GM19099 (cell line): ENCODE results near the gene KRTAP29-1.
"Not testable (repeated sequence)": the region's sequence is repeated elsewhere in the genome, so short reads cannot be mapped to it uniquely, and the experiment has no call there.

Source experiments
- POLR2A ChIP-seq: IDR thresholded peaks from 3 replicates; pipeline ENCODE4 v1.6.1; 2011; ENCODE audit warnings: low read depth; ENCODE audit not compliant: insufficient read length; ENCODE audit errors: extremely low read depth

The KRTAP29-1 gene

DNA sequence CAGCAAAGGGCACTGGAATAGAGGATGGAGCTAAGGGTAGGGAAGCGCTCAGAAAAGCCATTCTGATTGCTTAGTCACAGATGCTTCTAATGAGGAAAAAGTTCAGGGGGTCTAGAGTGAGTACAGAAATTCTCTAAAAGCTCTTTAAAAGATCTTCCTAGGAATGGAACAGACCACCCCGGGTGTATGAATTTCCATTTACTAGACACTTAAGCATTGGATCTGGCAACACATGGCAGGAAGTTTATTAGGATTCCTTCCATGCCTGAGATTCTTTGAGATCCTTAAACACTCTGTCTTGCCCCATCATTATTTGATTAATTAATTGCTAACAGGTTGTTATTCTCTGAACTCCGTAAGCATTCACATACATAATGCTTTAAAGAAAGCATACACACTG lies 18.6 kb downstream of the KRTAP29-1 start:
- no peak for TF ChIP-seq POLR2A

DNA sequence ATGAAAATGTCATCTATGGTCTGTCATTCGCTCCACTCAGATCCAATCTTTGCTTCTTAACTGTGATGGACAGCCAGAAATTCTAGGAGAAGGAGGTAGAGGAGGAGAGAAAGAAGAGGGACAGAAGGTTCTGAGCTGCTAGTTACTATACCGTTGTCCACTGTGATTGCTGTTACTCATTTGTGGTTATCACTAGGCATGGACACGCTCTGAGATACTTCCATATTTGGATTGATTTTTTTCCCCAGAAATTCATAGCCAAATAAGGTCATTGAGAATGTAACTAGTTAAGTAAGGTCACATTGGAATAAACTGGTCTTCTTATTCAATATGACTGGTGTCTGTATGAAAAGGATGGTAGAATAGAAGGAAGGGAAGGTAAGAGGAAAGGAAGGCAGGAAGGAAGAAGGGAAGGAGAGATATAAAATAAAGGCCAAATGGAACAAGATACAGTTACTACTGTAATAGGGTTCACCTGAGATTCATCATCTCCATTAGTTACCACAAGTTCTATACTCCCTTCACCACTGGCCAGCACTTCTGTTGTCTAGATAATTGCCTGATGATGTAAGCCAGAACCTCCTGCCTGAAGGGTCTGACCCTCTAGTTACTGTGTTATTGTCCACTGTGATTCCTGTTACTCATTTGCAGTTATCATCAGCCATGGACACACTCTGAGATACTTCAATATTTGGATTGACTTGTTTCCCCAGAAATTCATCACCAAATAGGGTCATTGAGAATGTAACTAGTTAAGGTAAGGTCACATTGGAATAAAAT lies 24.3 kb downstream of the KRTAP29-1 start:
- TF ChIP-seq POLR2A: no peak

DNA sequence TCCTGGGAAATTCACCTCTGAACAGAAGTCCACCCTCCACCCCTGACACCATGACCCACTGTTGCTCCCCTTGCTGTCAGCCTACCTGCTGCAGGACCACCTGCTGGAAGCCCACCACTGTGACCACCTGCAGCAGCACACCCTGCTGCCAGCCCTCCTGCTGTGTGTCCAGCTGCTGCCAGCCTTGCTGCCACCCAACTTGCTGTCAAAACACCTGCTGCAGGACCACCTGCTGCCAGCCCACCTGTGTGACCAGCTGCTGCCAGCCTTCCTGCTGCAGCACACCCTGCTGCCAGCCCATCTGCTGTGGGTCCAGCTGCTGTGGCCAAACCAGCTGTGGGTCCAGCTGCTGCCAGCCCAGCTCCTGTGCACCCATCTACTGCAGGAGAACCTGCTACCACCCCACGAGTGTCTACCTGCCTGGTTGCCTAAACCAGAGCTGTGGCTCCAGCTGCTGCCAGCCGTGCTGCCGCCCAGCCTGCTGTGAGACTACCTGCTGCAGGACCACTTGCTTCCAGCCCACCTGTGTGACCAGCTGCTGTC lies 26.9 kb downstream of the KRTAP29-1 start, which contains the start of gene KRTAP9-7:
Gene KRTAP9-7 (plus strand): TSS at position 51 of the 543 bp plus-strand sequence. CDS start 0 bp downstream, at position 51.
- TF ChIP-seq POLR2A: not testable (repeated sequence)

DNA sequence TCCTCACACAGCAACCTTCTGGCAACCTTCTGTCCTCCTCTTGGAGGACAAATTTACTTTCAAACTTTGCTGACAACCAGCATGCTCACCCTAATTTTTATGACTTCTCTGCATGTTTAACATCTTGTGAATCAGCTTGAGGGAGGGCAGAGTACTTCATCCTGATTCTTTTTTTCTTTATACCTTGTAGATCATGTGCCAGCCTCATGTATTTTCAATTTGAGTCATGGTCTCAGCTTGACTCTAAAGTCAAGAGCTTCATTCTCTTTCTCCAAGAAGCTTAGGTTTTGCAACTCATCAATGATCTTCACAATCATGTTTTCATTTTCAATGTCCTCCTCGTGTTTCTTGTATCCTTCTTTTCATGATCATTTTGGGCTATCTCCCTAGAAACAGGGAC lies 30.8 kb downstream of the KRTAP29-1 start:
- no peak for TF ChIP-seq POLR2A

DNA sequence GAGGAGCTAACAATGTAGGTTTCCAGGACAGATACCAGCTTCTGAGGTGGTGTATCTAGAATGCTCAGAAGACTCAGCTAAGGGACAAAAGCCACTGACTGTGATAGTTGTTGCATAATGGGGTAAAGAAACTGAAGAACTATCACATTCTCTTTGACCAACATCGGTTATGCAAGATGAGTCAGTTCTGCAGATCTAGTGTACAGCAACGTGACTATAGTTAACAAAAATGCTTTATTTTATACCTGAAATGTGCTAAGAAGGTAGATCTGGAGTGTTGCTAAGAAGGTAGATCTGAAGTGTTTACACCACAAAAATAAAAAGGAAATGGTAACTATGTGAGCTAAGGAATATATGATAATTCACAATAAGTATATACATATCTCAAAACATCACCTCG lies 34.9 kb downstream of the KRTAP29-1 start:
- TF ChIP-seq POLR2A: no peak

DNA sequence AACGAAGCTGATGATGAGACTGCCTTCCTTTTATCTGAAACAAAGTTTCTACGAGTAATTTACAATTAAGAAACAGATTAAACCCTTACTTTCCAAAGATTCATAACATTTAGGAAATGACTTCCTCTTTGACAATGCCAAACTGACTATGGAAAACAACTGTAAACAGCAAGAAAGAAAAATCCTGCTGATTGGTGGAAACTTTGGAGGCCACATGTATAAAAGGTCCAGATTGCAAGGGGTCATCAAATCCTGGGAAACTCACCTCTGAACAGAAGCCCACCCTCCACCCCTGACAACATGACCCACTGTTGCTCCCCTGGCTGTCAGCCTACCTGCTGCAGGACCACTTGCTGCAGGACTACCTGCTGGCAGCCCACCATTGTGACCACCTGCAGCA lies 37.6 kb downstream of the KRTAP29-1 start, which contains the start of gene KRTAP9-6:
Gene KRTAP9-6 (plus strand): TSS at position 301 of the 400 bp plus-strand sequence. CDS start 0 bp downstream, at position 301.
- no peak for TF ChIP-seq POLR2A

DNA sequence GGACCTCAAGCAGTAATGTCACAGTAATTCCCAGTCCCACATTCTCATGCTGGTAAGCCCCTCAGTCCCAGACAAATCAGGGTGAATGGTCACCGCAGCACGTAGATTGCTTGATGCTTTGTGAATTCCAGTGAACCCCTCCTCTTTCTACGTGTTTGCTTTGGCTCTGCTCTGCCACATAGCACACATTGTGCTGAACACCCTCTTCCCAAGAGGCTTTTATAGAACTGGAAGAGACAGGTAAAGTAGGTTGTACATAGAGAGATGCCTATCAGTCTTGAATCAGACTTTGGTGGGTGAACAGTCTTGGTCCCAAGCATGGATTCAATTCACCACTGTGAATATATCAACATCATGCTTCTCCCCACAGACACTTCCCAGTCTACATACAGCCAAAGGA lies 38.1 kb downstream of the KRTAP29-1 start:
- no peak for TF ChIP-seq POLR2A

DNA sequence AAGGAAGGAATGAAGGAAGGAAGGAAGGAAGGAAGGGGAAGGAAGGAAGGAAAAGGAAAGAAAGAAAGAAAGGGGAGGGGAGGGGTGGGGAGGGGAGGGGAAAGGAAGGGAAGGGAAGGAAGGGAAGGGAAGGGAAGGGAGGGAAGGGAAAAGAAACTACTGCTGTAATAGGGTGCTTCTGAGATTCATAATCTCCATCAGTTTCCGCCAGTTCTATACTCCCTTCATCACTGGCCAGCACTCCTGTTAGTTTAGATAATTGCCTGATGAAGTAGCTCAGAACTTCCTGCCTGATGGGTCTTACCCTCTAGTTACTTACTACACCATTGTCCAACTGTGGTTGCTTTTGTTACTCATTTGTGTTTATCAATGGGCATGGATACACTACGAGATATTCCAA lies 39.4 kb downstream of the KRTAP29-1 start:
- TF ChIP-seq POLR2A: no peak

DNA sequence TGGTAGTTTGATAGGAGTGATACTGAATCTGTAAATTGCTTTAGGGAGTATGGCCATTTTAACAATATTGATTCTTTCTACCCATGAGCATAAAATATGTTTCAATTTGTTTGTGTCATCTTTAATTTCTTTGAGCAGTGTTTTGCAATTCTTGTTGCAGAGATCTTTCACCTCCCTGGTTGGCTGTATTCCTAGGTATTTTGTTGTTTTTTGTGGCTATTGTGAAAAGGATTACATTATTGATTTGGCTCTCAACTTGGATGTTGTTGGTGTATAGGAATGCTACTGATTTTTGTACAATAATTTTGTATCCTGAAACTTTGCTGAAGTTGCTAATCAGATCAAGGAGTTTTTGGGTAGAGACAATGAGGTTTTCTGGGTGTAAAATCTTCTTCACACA lies 44.2 kb downstream of the KRTAP29-1 start:
- TF ChIP-seq POLR2A: no peak

DNA sequence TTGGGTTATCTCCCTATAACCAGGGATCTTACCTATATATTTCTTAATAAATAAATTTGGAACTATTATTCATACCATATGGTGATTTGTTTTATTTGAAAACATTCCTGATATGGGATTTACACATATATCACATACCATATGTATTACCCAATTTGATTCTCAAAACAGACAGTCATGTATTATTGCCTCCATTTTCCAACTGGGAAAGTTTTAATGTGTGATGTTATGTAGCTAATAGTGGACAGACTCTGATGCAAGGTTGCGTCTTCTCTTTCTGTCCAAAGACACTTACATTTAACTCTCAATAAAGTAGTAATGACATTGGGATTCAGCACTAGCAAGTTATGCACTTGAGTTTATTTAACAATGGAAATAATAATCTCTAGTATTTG lies 46.4 kb downstream of the KRTAP29-1 start:
- no peak for TF ChIP-seq POLR2A

DNA sequence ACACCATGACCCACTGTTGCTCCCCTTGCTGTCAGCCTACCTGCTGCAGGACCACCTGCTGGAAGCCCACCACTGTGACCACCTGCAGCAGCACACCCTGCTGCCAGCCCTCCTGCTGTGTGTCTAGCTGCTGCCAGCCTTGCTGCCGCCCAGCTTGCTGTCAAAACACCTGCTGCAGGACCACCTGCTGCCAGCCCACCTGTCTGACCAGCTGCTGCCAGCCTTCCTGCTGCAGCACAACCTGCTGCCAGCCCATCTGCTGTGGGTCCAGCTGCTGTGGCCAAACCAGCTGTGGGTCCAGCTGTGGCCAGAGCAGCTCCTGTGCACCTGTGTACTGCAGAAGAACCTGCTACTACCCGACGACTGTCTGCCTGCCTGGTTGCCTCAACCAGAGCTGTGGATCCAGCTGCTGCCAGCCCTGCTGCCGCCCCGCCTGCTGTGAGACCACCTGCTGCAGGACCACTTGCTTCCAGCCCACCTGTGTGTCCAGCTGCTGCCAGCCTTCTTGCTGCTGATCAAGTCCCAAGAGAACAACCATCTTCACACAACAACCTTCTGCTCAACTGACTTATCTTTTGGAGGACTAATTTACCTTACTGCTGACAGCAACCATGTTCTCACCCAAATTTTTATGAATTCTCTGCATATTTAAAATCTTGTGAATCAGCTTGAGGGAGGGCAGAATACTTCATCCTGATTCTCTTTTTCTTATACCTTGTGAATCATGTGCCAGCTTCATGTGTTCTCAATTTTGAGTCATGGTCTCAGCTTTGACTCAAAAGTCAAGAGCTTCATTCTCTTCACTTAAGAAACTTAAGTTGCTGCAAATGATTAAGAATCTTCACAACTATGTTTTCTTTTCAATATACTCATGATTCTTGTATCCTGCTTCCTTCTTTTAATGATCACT lies 47.0 kb downstream of the KRTAP29-1 start, which contains the start of gene KRTAP9-9:
Gene KRTAP9-9 (plus strand): TSS at position 4 of the 910 bp plus-strand sequence.
- not testable (repeated sequence) for TF ChIP-seq POLR2A

DNA sequence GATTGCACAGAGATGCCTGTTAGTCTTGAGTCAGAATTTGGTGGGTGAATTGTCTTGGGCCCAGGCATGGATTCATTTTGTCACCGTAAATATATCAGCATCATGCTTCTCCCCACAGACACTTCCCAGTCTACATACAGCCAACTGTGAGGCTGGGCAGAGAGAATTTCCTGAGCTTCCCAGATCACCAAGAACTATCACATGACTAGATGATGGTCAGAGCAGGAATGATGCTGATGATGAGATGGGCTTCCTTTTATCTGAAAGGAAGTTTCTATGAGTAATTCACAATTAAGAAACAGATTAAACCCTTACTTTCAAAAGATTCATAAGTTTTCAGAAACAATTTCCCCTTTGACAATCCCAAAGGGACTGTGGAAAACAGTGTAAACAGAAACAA lies 47.8 kb downstream of the KRTAP29-1 start:
- no peak for TF ChIP-seq POLR2A
